GM19351 (cell line): Measurements from ENCODE around the gene PPP1R14D.

Source experiments
- ATAC-seq: cut with Tn5 transposase; IDR thresholded peaks from one replicate; pipeline ENCODE4 v1.9.1; 2021; ENCODE audit warnings: mild to moderate bottlenecking, moderate library complexity; ENCODE audit not compliant: unreplicated experiment

Gene PPP1R14D

DNA sequence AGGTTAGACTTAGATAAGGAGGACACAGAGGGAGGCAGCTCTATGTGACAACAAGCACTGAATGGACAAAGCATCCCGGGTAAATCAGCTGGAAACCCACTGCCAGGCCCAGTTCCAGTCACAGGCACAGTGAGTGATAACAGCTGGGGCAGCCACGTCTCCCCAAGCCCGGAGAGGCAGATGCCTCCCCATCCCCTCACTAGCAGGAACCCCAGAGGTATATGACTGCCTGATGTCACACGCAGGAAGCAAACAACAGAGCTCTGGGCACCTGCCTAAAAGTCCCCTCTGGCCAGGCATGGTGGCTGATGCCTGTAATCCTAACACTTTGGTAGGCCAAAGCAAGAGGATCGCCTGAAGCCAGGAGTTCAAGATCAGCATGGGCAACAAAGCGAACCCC, 40.5 kb downstream of the PPP1R14D start:
- ATAC-seq, result no peak

- no peak for ATAC-seq
Measured at GRCh38 chr15:40787344-40787841, 41.1 kb downstream of the PPP1R14D start.

- no peak for ATAC-seq
Measured at GRCh38 chr15:40785814-40786213, 42.7 kb downstream of the PPP1R14D start.

- no peak for ATAC-seq
Measured at GRCh38 chr15:40785164-40785563, 43.3 kb downstream of the PPP1R14D start.

DNA sequence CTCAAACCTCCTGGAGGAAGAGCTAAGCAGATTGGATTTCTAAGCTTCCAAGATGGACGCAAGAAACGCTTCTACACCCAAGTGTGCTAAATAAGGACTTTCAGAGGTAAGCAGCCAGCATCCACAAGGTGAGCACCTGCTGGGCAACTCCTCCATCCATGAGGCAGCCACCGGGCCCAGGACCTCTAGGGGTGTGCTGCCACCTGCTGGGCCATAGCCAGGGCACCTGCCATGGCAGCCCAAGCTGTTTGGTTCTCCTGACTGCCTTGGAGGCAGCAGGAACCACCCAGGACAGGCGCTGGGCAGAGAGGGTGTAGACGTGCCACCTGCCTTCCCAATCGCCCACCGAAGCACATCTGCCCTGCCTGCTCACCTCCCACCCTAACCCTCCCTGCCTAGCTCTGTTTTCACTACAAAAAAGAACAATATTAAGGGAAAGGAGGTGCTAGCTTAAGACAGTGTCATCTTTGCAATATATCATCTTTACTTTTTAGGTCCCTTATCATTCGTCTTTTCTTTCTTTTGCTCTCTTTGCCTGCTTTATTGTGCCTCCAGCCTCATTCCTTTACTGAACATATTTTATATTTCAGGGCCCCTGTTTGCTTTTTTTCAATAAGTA, 45.8 kb downstream of the PPP1R14D start:
- peak; percentile 64 for ATAC-seq

GRCh38 chr15:40776537-40777141, 51.9 kb downstream of the PPP1R14D start:
- no peak for ATAC-seq

DNA sequence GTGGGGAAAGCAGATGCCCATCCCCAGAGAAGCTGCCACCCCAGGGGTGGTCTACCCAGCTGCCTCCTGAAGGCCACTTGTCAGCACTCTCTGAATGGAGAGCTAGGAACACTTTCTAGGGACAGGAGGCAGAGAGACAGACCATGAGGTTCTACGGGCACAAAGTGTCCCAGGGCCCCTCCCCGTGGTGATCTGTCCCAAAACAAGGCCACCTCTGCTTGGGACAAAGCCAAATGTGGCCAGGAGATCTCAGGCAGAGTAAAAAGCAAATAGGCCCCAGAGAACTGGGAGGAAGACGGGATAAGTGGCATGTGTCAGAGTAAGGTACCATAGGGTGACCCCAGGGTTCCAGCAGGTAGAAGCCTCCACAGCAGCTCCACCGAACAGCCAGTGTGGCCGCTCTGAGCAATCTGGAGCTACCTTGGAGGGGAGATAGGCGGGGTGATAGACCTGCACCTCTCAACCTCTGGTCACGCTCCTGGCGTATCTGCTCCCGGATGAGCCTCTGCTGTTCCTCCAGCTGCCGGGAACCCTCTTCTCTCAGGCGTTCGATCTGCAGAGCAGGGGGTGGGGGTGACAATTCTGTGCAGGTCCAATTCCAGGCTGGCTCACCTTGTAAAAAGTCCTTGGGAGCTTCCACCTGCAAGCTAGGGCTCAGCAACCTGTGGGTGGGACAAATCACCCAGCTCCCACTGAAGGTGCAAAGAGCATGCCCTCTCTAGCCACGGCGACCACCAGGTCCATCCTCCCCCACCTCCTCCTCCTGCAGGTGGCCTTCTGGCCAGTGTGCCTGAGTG, 52.6 kb downstream of the PPP1R14D start:
- ATAC-seq, result no peak

DNA sequence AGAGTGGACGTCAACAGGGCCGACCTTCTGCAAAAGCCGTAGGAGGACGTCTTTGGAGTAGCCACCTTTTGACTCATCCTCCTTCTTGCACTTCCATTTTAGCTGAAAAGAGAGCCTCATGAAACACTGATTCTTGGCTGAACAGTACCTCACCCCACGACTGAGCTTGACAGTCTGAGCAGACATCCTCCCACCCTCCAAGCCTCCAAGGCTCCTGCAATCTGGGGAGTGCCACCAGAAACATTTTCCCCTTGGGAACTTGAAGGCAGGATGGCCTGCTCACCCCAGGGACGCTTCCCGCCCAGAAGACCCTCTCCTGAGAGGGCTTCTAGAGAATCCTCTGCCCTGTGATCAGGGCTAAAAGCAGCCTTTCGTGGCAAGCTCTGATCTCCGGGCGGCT, 53.5 kb downstream of the PPP1R14D start:
- no peak for ATAC-seq

DNA sequence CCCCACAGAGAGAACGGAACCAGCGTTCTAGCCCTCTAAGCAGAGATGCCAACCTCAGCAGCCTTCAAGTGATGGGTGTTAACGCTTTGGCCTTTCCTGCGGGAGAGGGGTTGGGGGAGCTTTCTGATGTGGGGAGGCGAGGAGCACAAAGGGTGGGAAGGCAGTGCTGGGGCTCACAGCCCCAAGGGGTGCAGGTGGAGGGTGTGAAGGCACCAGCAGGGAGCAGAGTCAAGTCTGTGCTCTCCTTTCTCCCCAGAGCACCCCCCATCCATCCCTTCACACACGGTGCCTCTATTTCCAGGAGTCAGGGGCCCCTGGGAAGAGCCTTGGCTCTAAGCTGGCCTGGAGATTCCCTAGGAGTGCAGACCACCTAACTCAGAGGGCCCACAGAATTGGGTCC, 54.6 kb downstream of the PPP1R14D start:
- no peak for ATAC-seq

DNA sequence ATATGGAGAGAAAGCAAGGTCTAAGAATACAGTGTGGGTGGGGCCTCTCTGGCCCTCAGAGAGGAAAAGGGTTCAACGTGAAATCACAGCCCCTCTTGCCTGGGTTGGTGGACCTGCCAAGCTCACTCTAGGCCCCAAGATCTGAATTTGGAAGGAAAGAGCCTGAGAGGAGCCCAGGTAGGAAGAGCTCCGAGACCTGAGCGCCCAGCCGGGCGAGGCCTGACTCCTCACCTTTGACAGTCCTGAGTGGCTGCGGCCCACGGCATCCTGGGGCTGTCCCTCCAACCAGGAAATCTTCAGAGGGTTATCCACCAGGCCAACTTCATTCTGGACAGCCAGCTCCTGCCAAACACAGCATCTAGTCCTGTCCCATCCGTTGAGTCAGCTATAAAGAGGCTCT, 55.0 kb downstream of the PPP1R14D start:
- no peak for ATAC-seq

GRCh38 chr15:40772014-40772413, 56.5 kb downstream of the PPP1R14D start:
- ATAC-seq, result no peak

GRCh38 chr15:40771242-40771641, 57.3 kb downstream of the PPP1R14D start:
- ATAC-seq, result no peak

GRCh38 chr15:40770147-40770721, 58.3 kb downstream of the PPP1R14D start:
- no peak for ATAC-seq

DNA sequence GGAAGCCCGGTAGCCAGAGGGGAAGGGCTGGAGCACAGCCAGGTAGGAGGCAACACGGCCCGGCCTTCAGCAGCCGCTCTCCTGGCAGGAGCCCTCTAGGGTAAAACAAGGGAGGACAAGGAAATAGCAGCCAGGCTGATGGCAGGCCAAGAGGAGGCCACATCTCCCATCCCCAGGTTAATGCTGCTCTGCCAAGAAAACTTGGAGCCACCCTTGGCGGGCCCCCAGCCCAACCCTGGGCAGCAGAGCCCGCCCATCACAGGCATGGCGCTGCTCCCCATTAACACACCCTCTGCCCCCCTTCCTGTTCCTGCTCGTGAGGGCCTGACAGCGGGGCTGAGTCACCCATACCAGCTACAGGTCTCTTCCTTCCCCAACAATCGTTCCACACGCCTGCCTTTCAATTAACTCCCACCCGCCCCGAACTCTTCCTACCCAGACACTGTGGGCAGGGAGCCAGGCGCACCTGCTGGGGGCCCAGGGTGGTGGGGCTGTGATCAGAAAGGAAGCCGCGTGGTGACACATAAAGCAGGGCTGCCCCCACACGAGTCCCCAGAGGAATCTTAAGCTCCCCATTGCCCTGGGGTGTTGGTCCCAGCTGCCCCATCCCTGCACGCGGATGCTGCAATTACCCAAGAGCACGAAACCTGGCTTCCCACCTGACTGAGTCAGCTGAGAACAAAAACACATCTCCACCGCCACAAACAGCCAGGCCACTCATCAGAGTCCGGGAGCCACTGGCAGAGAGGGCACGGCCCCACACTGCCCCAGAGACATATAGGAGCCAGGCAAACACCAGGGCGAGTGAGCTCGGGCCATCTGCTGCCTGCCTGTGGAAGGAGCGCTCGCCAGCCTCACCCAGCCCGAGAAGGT, 59.0 kb downstream of the PPP1R14D start, which contains the start of gene C15orf62:
TSS of gene C15orf62 (plus strand) at position 707 of the 873 bp plus-strand sequence. CDS start 516 bp downstream, outside the sequence.
- peak; percentile 48 for ATAC-seq

DNA sequence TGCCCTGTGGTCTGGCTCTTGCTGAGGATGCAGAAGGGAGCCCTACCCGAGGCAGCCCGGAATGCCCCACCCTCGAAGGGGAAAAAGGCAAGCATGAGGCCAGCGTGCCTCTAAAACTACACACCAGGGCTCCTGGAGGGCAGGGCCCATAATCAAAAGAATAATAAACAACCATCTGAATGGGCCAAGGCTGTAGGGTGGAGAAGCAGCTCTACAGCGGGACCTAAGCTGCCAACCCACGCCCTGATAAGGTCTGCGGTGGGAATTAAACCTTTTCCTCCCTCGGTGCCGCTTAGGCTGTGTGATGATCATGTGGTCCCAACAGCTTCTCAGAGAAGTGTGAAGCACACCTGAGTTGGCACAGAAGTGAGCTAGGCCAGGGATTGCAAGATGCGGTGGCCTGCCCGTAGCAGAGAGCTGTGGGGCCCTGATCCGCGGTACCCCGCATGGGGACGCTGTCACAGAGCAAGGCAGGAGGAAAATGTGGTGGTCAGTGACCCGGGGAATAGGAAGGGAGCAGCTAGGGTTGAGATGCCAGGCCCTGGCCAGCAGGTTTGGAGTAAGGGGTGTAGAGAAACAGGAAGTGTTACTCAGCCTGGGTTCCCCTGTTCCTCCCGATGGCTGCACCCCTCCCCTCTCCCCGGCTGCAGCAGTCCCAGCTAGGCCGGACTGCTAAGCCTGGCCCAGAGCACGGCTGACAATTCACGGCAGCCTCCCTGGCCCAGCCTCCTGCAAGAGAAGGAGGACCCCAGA, 59.8 kb downstream of the PPP1R14D start:
- ATAC-seq, result no peak

- no peak for ATAC-seq
Measured at GRCh38 chr15:40767838-40768500, 60.5 kb downstream of the PPP1R14D start.

DNA sequence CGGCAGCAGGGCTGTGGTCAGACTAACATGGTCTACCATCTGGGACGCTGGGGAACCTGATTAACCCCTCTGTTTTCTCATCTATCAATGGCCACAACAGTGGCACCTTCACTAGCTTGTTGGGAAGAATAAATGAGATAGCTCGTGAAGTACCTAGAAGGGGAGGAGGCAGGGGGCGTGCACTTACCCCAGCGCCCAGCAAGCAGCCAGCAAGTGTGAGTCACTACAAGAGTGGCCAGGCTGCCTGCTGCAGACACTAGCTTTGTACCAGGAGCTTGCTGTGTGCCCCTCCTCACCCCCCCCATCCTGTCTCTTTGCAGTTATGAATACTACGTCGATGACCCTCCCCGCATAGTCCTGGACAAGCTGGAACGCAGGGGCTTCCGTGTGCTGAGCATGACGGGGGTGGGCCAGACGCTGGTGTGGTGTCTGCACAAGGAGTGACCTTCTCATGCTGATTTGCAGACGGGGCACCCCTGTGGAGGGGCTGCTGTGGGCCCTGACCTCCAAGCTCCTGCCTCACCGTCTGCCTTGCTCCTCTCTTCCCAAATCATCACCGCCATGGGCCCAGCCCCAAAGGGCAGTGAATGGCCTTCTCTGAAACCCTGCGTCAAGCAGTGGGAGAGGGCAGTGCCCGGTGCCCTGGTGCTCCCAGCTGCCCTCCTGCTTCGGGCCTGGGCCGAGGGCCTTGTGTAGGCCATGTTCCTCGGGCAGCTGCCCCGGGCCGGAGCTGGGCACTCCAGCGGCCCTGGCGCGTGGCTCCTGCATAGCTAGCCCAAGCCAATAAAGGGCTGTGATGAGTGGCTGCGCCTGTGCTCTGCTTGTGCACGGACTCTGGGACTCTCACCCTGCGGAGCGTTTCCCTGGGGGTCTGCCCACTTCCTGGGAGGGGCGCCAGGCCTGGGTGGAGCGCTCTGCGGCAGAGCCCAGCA, 61.3 kb downstream of the PPP1R14D start:
- no peak for ATAC-seq

- no peak for ATAC-seq
Measured at GRCh38 chr15:40766194-40766815, 62.2 kb downstream of the PPP1R14D start.
